Measurements from ENCODE around the gene RPEL1.

GRCh38 chr10:103238506-103239252, 7.0 kb upstream of the RPEL1 start:
- TF ChIP-seq FOXA1 (IDR thresholded peaks at IDR 0.05) (no peak), SP1 (IDR thresholded peaks at IDR 0.05) (no peak), SUZ12 (IDR thresholded peaks at IDR 0.05) (no peak), FOXM1 (IDR thresholded peaks at IDR 0.05; ENCODE audit: borderline replicate concordance) (no peak), TARDBP (IDR thresholded peaks at IDR 0.05) (no peak), CTBP1 (IDR thresholded peaks at IDR 0.05; ENCODE audit: borderline replicate concordance) (no peak), HDGF (IDR thresholded peaks at IDR 0.05; ENCODE audit: borderline replicate concordance) (no peak), NFRKB (IDR thresholded peaks at IDR 0.05) (no peak), ZNF384 (IDR thresholded peaks at IDR 0.05) (no peak)
